Bronchial smooth muscle cell (primary cell): ENCODE results near the gene ZCCHC3. TPM values are rescaled to one million over a fixed set of nuclear protein-coding genes. Genes with fewer than 3 reads are reported as not detected.

Experiments used
- total RNA-seq: library from RNA; depleted of rRNA; stranded (reverse); fragments of >200 nt; gene quantifications from 2 replicates; pipeline ENCODE4 v1.2.1, GENCODE V29; 2014

Gene ZCCHC3, protein sequence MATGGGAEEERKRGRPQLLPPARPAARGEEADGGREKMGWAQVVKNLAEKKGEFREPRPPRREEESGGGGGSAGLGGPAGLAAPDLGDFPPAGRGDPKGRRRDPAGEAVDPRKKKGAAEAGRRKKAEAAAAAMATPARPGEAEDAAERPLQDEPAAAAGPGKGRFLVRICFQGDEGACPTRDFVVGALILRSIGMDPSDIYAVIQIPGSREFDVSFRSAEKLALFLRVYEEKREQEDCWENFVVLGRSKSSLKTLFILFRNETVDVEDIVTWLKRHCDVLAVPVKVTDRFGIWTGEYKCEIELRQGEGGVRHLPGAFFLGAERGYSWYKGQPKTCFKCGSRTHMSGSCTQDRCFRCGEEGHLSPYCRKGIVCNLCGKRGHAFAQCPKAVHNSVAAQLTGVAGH
- total RNA-seq: 12.1 TPM in 2 replicates

DNA sequence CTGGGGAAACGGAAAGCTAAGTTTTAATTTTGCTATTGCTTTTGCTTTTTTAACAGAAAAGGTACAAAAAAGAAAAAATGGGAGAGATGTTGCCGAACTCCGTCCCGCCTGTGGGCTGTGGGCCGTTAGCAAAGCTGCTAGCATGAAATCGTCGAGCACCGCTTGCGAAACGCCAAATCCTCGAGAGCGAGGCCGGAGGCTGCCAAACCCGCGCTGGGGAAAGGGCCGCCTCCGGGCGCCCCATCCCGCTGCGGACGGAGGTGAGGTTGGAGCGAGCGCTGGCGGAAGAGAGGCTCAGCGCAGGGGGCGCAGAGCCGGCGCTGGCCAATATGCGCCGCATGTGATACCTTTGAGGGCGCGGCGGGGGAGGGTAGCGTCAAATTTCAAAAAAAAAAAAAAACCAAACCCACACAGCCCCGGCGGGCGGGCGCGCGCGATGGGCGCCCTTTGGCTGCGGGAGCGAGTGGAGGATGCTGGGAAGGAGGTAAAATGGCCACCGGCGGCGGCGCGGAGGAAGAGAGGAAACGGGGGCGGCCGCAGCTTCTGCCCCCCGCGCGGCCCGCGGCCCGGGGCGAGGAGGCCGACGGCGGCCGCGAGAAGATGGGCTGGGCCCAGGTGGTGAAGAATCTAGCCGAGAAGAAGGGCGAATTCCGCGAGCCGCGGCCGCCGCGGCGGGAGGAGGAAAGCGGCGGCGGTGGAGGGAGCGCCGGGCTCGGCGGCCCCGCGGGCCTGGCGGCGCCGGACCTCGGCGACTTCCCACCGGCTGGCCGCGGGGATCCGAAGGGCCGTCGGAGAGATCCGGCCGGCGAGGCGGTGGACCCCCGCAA lies at the start of gene ZCCHC3:
Gene ZCCHC3, plus strand, starts transcription at position 473 of the 827 bp plus-strand sequence. Its CDS starts 17 bp downstream, at position 490.

DNA sequence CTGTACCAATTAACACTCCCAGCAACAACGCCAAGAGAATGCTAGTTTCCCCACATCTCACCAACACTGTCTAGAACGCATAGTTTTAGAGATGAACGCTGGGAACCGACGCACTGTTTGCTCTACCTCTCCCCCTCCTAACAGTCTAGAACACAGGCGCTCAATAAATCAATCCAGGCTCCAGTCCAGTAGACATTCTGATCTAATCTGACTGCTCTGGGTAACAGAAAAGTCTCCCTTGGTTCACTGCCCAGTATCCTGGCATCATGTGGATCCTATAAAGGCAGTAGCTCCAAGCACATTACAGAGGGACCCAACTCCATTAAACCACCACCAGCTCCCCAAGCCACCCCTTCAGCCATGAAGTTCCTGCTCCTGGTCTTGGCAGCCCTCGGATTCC lies 40.0 kb upstream of the ZCCHC3 start, which contains the start of gene DEFB132:
Gene DEFB132, plus strand, starts transcription at position 306 of the 400 bp plus-strand sequence. Its CDS starts 55 bp downstream, at position 361.

DNA sequence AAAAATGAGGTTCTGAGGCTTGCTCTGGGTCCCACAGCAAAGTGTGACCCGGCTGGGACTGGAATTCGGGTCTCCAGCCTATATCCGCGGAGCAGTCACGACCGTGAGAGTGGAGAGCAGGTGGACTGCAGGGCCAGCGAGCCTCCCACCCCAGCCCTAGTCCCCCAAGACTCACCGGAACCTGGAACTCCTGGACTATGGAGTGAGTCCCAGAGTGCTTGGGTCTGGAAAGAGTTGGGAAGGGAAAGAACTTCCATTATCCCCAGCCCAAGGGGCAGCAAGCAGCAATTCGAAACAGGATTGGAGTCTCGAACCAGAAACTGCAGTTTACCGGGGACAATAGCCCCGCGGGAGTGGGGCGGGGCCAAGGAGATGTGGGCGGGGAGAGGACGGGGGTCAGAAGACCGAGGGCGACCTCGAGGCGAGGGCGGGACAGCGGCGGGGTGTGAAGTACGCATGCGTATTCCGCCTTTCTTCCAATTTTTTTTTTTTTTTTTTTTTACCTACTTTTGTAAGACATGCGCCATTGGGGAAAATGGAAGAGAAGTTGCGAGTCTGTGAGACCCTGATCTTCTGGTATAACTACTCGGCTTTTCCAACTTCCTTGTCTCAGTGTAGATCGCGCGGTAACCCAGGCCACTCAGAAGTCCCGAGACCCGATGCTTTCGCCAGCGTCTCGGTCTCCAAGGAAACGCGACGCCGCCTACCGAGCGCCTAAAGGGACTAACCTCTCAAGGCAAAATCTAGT lies 7.1 kb upstream of the ZCCHC3 start, which contains the start of gene C20orf96:
Gene C20orf96, minus strand, starts transcription at position 667 of the 748 bp plus-strand sequence. Its CDS starts 140 bp downstream, at position 527.

GRCh38 chr20:325045-325888 lies 27.9 kb downstream of the ZCCHC3 start, which contains the start of gene SOX12:
TSS of gene SOX12 (plus strand) at chr20:325552. CDS start at chr20:325925, 373 bp downstream.

GRCh38 chr20:346640-347316 lies 49.4 kb downstream of the ZCCHC3 start, which contains the start of gene NRSN2:
TSS of gene NRSN2 (plus strand) at chr20:347111. CDS start at chr20:349644, 2,533 bp downstream.

Other genes with a start within 250 kb of the ZCCHC3 start
- gene DEFB125, start 209.9 kb upstream of the ZCCHC3 start, total RNA-seq: not detected in 2 replicates
- not detected in 2 replicates for gene DEFB126, start 155.0 kb upstream of the ZCCHC3 start, total RNA-seq
- not detected in 2 replicates for gene DEFB127, start 140.1 kb upstream of the ZCCHC3 start, total RNA-seq
- gene DEFB128, start 107.9 kb upstream of the ZCCHC3 start, total RNA-seq: not detected in 2 replicates
- not detected in 2 replicates for gene DEFB129, start 70.3 kb upstream of the ZCCHC3 start, total RNA-seq
- gene DEFB132, start 39.8 kb upstream of the ZCCHC3 start, total RNA-seq: not detected in 2 replicates
- 3.2 and 3.6 TPM in 2 replicates for gene C20orf96, start 6.8 kb upstream of the ZCCHC3 start, total RNA-seq
- gene SOX12, start 28.0 kb downstream of the ZCCHC3 start, total RNA-seq: 3.1 and 4.1 TPM in 2 replicates
- gene NRSN2, start 49.5 kb downstream of the ZCCHC3 start, total RNA-seq: 25.2 and 26.2 TPM in 2 replicates
- 16.1 and 64.2 TPM in 2 replicates for gene TRIB3, start 83.2 kb downstream of the ZCCHC3 start, total RNA-seq
- 52.3 and 55.4 TPM in 2 replicates for gene RBCK1, start 110.7 kb downstream of the ZCCHC3 start, total RNA-seq
- 21.6 and 33.9 TPM in 2 replicates for gene TBC1D20, start 165.0 kb downstream of the ZCCHC3 start, total RNA-seq
- gene CSNK2A1, start 246.2 kb downstream of the ZCCHC3 start, total RNA-seq: 74.7 and 78.2 TPM in 2 replicates